Right renal cortex interstitium (tissue), 3 donors: ENCODE data around the gene ACOXL. TPM values are rescaled to one million over a fixed set of nuclear protein-coding genes. Genes with fewer than 3 reads are reported as not detected.

ENCODE experiments used
- DNase-seq, 3 donors: peaks; one replicate each; pipeline ENCODE4 v3.0.0-alpha.2; 2013; ENCODE audit warnings: low read depth in 3 of 3, low spot score in 2 of 3
- polyA plus RNA-seq, 3 donors: library from polyadenylated mRNA; unstranded; fragments of 120-200 nt; gene quantifications; one replicate each; pipeline ENCODE4 v1.2.1, GENCODE V29; 2013; ENCODE audit not compliant: insufficient read length in 3 of 3

The ACOXL gene
- polyA plus RNA-seq, 3 donors, result 0.35 to 0.83 (median 0.62) TPM

DNA sequence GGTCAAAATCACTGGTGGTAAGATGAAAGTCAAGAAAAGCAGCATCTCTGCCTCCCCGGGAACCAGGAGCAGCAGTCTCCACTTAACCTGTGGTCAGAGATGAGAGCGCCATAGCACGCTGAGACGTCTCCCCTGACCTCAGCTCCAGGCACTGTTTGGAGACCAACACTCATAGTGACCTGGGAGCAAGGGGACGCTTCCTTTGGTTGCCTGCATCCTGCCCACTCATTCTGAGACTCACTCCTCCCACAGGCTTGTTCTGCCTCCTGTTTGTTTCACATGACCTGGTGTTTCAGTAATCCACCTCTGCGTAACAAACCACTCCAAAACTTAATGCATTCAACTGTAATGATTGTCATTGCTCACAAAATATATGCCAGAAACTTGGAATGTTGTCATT lies 139.3 kb downstream of the ACOXL start:
- DNase-seq, result no peak

DNA sequence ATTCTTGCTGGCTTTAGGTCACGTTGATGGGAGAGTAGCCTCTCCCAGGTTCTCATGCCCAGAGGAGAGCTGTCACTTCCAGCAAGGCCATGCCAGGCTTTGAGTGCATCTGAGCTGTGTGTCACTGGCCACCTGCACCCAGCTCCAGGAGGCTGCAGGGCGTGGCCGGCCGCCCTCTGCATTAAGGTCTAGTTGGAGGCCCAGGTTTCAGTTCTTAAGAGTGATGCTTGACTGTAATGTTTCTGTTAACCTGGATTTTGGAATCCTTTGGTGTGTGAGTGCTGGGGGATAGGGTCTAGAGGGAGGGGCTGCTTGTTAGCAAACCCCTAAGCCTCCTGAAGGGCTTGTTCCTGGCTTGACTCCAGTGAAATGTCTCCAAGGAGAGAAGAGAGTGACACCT lies 140.1 kb downstream of the ACOXL start:
- DNase-seq, result no peak

DNA sequence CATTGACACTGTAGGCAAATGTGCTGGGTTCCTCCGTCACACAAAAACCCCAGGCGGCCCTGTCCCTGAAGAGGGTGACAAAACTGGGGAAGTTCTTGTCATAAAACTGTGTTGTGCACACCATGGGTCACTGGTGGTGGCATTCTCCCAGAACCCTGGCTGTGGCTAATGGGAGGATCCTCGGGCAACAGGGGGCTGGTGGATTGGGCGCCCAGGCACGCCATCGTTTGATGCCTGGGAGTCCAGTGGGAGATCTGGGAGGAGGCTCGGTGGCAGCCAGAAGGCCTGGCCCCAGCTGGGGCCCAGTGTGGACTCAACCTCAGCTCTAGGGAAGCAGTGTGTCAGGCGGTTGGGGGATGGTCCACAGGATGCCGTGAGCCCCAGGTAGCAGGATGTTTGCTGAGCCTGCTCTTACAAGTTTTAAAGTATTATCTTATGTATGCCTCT lies 140.7 kb downstream of the ACOXL start:
- DNase-seq, result no peak

GRCh38 chr2:110873597-110874452 lies 141.5 kb downstream of the ACOXL start:
- no peak for DNase-seq

GRCh38 chr2:110874453-110875383 lies 142.3 kb downstream of the ACOXL start:
- no peak for DNase-seq

GRCh38 chr2:110875384-110875725 lies 143.0 kb downstream of the ACOXL start:
- no peak for DNase-seq

GRCh38 chr2:110876167-110876999 lies 144.0 kb downstream of the ACOXL start:
- no peak for DNase-seq

DNA sequence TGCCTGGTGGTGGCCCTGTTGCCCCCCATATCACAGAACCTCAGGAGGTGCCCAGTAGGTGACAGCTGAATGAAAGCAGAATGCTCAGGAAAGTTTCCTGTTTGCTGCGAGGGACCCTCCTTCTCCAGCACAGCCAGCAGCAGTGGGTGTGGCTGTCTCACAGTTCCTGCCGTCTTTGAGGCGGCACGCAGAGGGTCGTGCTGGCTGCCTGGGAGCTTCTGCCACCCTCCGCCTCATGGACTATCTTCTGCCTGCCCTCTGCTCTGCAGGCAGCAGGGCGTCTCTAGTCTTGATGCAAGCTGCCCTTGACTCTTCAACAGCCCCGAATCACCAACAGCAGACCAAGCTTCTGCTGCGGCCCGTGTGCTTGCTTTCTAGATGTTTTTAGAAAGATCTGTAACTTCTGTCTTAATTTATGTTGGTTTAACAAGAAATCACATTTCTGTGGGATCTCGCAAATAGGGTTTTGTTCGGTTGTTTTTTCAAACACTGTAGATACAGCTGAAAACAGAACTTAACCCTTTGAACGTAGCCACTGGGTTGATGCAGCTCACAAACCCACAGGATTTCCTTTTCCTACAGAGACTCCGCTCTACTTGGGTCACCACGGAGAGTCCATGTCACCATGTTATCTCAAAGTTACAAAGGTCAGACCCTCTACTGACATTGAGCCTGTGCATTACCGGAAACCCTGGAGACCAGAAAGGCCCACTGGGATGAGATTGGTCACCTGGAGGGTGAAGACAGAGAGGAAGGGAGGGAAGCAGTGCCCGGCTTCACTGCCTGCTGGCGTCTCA lies 144.9 kb downstream of the ACOXL start:
- no peak for DNase-seq

DNA sequence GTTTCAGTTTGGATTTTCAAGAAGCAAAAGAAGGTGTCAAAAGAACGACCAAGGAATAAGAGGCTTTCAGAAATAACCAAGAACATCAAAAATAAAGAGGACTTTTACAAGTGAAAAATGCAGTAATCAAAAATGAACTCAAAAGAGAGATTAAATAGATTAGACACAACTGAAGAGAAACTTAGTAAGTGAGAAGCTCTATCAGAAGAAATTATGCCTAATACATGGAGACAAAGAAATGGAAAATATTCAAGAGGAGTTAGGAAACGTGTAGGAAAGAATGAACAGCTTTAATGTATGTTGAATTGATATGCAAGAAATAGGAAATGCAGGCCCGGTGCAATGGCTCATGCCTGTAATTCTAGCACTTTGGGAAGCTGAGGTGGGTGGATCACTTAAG lies 145.8 kb downstream of the ACOXL start:
- DNase-seq, result no peak

DNA sequence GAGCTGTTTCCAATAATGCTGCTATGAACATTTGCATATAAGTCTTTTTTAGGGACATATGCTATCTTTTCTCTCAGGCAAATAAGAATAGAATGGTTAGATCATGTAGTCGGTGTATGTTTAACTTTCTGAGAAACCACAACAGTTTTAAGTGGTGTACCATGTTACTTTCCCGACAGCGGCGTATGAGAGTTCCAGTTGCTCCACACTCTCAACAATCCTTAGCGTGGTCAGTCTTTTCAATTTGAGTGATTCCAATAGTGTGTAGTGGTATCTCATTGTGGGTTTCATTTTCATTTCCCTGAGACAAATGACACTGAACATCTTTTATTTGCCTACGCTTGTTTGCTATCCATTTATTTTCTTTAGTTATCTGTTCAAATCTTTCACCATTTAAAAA lies 149.5 kb downstream of the ACOXL start:
- no peak for DNase-seq

DNA sequence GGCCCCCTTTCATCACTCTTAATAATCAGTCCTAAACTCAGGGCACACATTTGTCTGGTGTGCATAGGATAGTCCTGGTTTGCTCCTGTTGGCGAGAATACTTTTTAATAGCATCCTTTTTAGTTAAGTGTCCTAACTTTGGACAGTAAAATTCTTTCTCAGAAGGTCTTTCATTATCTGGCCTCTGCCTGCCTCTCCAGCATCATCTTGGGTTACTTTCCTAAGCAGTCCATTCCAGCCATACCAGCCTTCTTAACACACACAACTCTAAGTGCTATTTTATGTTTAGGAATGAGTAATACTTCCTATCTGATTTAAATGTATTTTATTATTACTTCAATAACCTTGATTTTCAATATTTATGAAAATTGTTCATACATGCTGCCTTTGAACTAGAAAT lies 151.0 kb downstream of the ACOXL start:
- DNase-seq, result no peak

DNA sequence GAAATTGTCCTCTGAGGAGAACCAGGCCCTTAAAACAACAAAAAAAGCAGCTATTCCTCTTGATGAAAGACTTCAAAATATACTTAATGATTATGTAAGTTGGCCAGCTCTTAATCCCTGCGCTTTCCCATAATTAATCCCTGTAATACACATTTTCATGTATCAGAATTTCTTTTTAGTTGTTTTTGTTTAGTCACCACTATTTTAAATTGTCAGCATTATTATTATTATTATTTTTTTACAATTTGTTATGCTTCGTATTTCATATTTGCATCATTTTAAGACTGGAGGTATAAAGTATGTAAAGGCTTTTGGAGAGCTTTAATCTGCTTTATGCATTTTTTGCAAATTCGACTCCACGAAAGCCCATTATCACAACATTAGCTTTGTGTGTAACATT lies 152.9 kb downstream of the ACOXL start:
- DNase-seq, result no peak

DNA sequence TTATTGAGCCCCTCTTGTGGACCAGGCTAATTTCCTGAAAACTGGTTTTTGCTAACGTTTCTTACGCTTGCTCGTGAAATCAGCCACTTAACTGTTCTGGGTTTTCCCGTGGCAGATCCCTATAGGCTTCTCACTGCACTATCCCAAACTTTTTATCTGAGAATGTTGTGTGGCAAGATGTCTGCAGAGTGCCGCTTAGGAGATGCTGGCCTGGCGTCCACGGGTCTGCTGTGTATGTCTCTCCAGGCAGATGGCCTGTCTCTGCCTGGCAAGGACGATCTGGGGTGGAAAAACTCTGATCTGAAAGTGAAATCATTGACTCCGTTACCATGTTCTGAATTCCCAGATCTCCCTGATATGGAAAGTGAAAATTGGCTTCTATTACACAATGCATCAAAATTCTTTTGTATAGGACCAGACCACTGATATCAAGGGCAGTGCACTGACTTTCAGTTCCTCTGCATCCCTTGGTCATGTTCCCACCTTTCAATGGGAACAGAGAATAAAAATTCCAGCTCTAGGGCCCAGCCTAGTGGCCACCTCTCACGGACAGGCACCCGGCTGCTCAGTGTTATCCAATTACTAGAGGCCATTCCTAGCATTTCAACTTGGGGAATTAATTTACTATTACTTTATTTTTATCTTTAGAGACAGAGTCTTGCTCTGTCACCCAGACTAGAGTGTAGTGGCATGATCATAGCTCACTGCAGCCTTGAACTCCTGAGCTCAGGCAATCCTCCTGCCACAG lies 154.6 kb downstream of the ACOXL start:
- no peak for DNase-seq

GRCh38 chr2:110888411-110888810 lies 156.0 kb downstream of the ACOXL start:
- peak; percentile 16 to 49 (median 19) for DNase-seq

DNA sequence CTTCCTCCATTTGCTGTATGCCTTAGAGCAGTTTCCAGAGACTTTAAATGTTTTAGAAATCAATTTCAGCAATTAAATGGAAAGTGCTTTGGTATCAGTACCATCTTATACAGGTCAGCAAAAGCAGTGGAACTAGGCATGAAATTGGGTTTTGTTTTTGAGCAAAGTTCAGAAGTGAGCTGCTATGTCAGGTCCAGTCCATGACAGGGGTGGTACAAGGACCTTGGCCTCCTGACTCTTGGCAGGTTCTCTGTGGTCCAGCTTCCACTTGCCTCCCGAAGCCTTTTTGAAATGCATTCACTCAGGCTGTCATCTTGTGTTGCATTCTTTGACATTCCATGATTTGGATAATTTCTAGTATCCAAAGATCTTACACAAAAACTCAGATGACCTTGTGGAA lies 159.3 kb downstream of the ACOXL start:
- no peak for DNase-seq

- no peak for DNase-seq
Measured at GRCh38 chr2:110896226-110896625, 163.9 kb downstream of the ACOXL start.

DNA sequence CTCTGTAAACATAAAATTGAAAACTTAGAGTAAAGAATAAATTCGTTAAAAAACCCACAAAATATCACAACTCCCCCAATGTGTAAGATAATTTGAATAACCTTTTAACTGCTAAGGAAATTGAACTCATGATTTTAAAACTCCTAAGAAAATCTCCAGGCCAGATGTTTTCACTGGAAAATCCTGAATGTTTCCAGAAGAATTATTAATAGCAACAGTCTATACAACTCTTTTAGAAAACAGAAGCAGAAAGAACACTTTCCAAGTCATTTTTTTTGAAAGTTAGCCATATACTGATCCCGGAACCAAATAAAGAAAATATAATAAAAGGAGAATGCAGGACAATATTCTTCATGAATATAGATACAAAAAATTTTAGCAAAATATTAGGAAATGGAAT lies 165.6 kb downstream of the ACOXL start:
- DNase-seq, result no peak

GRCh38 chr2:110900191-110900590 lies 167.8 kb downstream of the ACOXL start:
- no peak for DNase-seq

DNA sequence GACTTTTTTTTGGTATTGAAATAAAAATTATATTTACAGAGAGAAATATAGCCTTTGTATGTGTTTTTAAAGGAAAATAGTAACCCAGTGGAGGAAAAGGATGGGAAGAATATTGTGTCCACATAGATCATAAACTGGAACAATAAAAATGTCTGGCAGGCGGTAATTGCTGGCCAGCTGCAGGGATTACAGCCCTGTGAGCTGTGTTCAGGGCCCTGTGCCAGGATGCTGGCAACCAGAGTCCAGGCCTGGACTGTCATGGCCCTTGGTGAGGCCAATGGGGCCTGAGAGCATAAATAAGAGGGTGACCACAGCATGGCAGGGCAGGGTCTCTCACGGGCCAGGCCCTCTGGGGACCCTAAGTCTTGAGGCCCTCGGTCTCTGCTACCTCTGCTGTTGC lies 171.2 kb downstream of the ACOXL start:
- no peak for DNase-seq
